GM23338 (cell line): ENCODE measurements around the gene CLP1. TPM values are rescaled to one million over a fixed set of nuclear protein-coding genes. Genes with fewer than 3 reads are reported as not detected.

Source experiments
- ATAC-seq: fragments of 200-7000 bp; cut with Tn5 transposase; 3 replicates; pipeline ENCODE4 v1.9.1; 2020
- DNase-seq: peaks from one replicate; pipeline ENCODE4 v3.0.0-alpha.2; 2015; ENCODE audit warnings: low spot score
- H2AFZ ChIP-seq: fragments of 200-600 bp; sonication (generic); 2 replicates; pipeline ENCODE4 v1.8.0; 2016; ENCODE audit warnings: antibody characterized with exemption, mild to moderate bottlenecking, moderate library complexity
- H3F3A ChIP-seq: fragments of 200-600 bp; sonication (generic); replicated peaks from 2 replicates; pipeline ENCODE4 v1.8.0; 2017; ENCODE audit warnings: antibody characterized with exemption, mixed run types, low read depth
- H3K27ac ChIP-seq: fragments of 200-600 bp; sonication (generic); 2 replicates; pipeline ENCODE4 v1.6.1; 2016; ENCODE audit warnings: low read depth
- H3K27me3 ChIP-seq: fragments of 200-600 bp; sonication (generic); 2 replicates; pipeline ENCODE4 v1.8.0; 2016; ENCODE audit warnings: mild to moderate bottlenecking, mixed run types, moderate library complexity; ENCODE audit not compliant: insufficient read depth
- H3K36me3 ChIP-seq: fragments of 200-600 bp; sonication (generic); 2 replicates; pipeline ENCODE4 v1.8.0; 2016; ENCODE audit warnings: mild to moderate bottlenecking; ENCODE audit not compliant: insufficient read depth
- H3K4me1 ChIP-seq: fragments of 200-600 bp; sonication (generic); 2 replicates; pipeline ENCODE4 v1.8.0; 2016; ENCODE audit warnings: mild to moderate bottlenecking, moderate library complexity; ENCODE audit not compliant: insufficient read depth
- H3K4me2 ChIP-seq: fragments of 200-600 bp; sonication (generic); 2 replicates; pipeline ENCODE4 v1.7.1; 2017; ENCODE audit warnings: mixed run types
- H3K4me3 ChIP-seq: fragments of 200-600 bp; sonication (generic); 2 replicates; pipeline ENCODE4 v1.6.1; 2016; ENCODE audit warnings: mixed run types
- H3K79me2 ChIP-seq: fragments of 200-600 bp; sonication (generic); replicated peaks from 2 replicates; pipeline ENCODE4 v1.8.0; 2017; ENCODE audit warnings: mild to moderate bottlenecking; ENCODE audit not compliant: insufficient read depth
- H3K9me2 ChIP-seq: fragments of 200-600 bp; sonication (generic); 2 replicates; pipeline ENCODE4 v1.8.0; 2017; ENCODE audit not compliant: insufficient read depth
- H4K20me1 ChIP-seq: fragments of 200-600 bp; sonication (generic); replicated peaks from 2 replicates; pipeline ENCODE4 v1.8.0; 2017; ENCODE audit warnings: mild to moderate bottlenecking; ENCODE audit not compliant: insufficient read depth
- H3K27ac Mint-ChIP-seq: 2 replicates; pipeline ENCODE4 v1.8.0; 2020; ENCODE audit warnings: inconsistent platforms, mild to moderate bottlenecking, moderate library complexity, mixed read lengths
- H3K27me3 Mint-ChIP-seq: 3 replicates; pipeline ENCODE4 v1.8.0; 2022; ENCODE audit warnings: low read depth, mild to moderate bottlenecking, moderate library complexity, mixed read lengths, inconsistent platforms; ENCODE audit not compliant: insufficient read depth, poor library complexity
- H3K36me3 Mint-ChIP-seq: 3 replicates; pipeline ENCODE4 v1.8.0; 2021; ENCODE audit warnings: low read depth, mild to moderate bottlenecking, inconsistent platforms, moderate library complexity, mixed read lengths
- H3K4me1 Mint-ChIP-seq: 3 replicates; pipeline ENCODE4 v1.8.0; 2020; ENCODE audit warnings: mild to moderate bottlenecking, inconsistent platforms, mixed read lengths
- H3K4me3 Mint-ChIP-seq: 3 replicates; pipeline ENCODE4 v1.8.0; 2021; ENCODE audit warnings: moderate library complexity, mild to moderate bottlenecking, inconsistent platforms, mixed read lengths
- H3K9me3 Mint-ChIP-seq: 3 replicates; pipeline ENCODE4 v1.8.0; 2020; ENCODE audit warnings: moderate library complexity, mild to moderate bottlenecking, inconsistent platforms, mixed read lengths
- CREB1 ChIP-seq: fragments of 250-450 bp; sonication (Bioruptor Pico); IDR thresholded peaks from 2 replicates; pipeline ENCODE4 v1.5.0; 2020; ENCODE audit warnings: low read depth, mild to moderate bottlenecking, moderate library complexity
- CTCF ChIP-seq, 2 experiments: fragments of 200-600 bp in 1 of 2; sonication (generic) in 1 of 2; conservative IDR thresholded peaks; 2 replicates each; pipeline versions ENCODE4 v1.5.1 to v1.6.1; 2016 to 2017; ENCODE audit warnings: antibody characterized with exemption in 2 of 2, low read depth in 2 of 2, mild to moderate bottlenecking in 2 of 2, moderate library complexity in 1 of 2
- ETS1 ChIP-seq: IDR thresholded peaks from 2 replicates; pipeline ENCODE4 v1.6.1; 2016; ENCODE audit warnings: antibody characterized with exemption
- EZH2phosphoT487 ChIP-seq: fragments of 200-600 bp; sonication (generic); IDR thresholded peaks from one replicate; pipeline ENCODE4 v1.8.1; 2018; ENCODE audit warnings: antibody characterized with exemption; ENCODE audit not compliant: unreplicated experiment
- POLR2AphosphoS5 ChIP-seq: IDR thresholded peaks from 2 replicates; pipeline ENCODE4 v1.6.1; 2016; ENCODE audit warnings: antibody characterized with exemption, low read depth
- polyA plus RNA-seq: library from polyadenylated mRNA; unstranded; fragments of >200 nt; fragmentation: Nextera tagmentation; extraction: Ambion mirVana; gene quantifications from 2 replicates; pipeline ENCODE4 v1.2.1, GENCODE V29; 2016
- total RNA-seq: library from RNA; depleted of rRNA; stranded (reverse); fragments of >200 nt; shearing (Covaris generic); gene quantifications from 2 replicates; pipeline ENCODE4 v1.2.3, GENCODE V29; 2014

Gene CLP1
- total and polyA plus RNA-seq, 2 experiments from 2014 or later = 16.8 to 25.2 TPM

GRCh38 chr11:57667117-57667735 is 9.7 kb downstream of the CLP1 start:
- TF ChIP-seq EZH2phosphoT487 = no peak
- peak; percentile 68 for TF ChIP-seq POLR2AphosphoS5
- peak; percentile 51; the same call in 1 of the 2 replicates for TF ChIP-seq ETS1
- H3K79me2 ChIP-seq = peaks cover 40% of the 10 kb centered on the region
- Mint-ChIP-seq H3K27ac (peak overlapping the region; percentile 100), H3K4me3 (peak overlapping the region; percentile 97), H3K27me3 (peaks cover 18% of the 10 kb centered on the region), H3K36me3 (peaks cover 14% of the 10 kb centered on the region), H3K9me3 (peaks cover 2% of the 10 kb centered on the region; the same call in 2 of the 3 replicates), H3K4me1 (peaks cover 12% of the 10 kb centered on the region)
- peaks cover 5% of the 10 kb centered on the region; the same call in 1 of the 2 replicates for H3K4me1 ChIP-seq
- ATAC-seq (peak; percentile 76), DNase-seq (peak; percentile 99)
- H3K4me2 ChIP-seq = peak overlapping the region; percentile 80
- peaks cover 6% of the 10 kb centered on the region for H3F3A ChIP-seq
- peak overlapping the region; percentile 88 for H3K27ac ChIP-seq
- H3K9me2 ChIP-seq = no peaks in the 10 kb centered on the region
- H4K20me1 ChIP-seq = peaks cover 7% of the 10 kb centered on the region; the same call in 1 of the 2 replicates
- peaks cover 4% of the 10 kb centered on the region; the same call in 1 of the 2 replicates for H3K36me3 ChIP-seq
- H2AFZ ChIP-seq = peak overlapping the region; percentile 53
- no peaks in the 10 kb centered on the region for H3K27me3 ChIP-seq
- peak overlapping the region; percentile 87 for H3K4me3 ChIP-seq

GRCh38 chr11:57667736-57668433 is 10.3 kb downstream of the CLP1 start, which contains the start of gene ZDHHC5:
ZDHHC5 (plus strand) TSS chr11:57668114; CDS start chr11:57673091, 4,977 bp downstream.
- peak within 1 kb of the TSS; percentile 97 for H3K4me3 Mint-ChIP-seq
- peaks cover 15% of the 10 kb centered on the region for H3K4me1 Mint-ChIP-seq
- H3K9me3 Mint-ChIP-seq = peaks cover 2% of the 10 kb centered on the region; the same call in 2 of the 3 replicates
- peak; percentile 87 for ATAC-seq
- Histone ChIP-seq H3K4me1 (peaks cover 5% of the 10 kb centered on the region; the same call in 1 of the 2 replicates), H3K4me2 (peak within 1 kb of the TSS; percentile 88), H4K20me1 (peaks cover 7% of the 10 kb centered on the region; the same call in 1 of the 2 replicates), H3F3A (peaks cover 6% of the 10 kb centered on the region), H3K4me3 (peak within 1 kb of the TSS; percentile 87), H3K79me2 (peaks cover 46% of the 10 kb centered on the region), H3K27ac (peak within 1 kb of the TSS; percentile 88), H3K27me3 (no peaks in the 10 kb centered on the region), H2AFZ (peak within 1 kb of the TSS; percentile 53), H3K9me2 (no peaks in the 10 kb centered on the region), H3K36me3 (peaks cover 10% of the 10 kb centered on the region; the same call in 1 of the 2 replicates)
- DNase-seq = peak; percentile 99
- peaks cover 18% of the 10 kb centered on the region for H3K27me3 Mint-ChIP-seq
- peak in 1 of 2 experiments; percentile 10; a peak in 2 of 4 replicates for TF ChIP-seq CTCF (conservative IDR thresholded peaks at IDR 0.05; ENCODE audit: low read depth in 2 of 2)
- TF ChIP-seq CREB1 (CRISPR knock-in tag) = 0 out of 2 replicates have a peak, but pooled peaks have one; percentile 7
- TF ChIP-seq EZH2phosphoT487 = no peak
- peak; percentile 58; the same call in 1 of the 2 replicates for TF ChIP-seq POLR2AphosphoS5
- H3K27ac Mint-ChIP-seq = peak within 1 kb of the TSS; percentile 100
- peaks cover 18% of the 10 kb centered on the region for H3K36me3 Mint-ChIP-seq
